HUDEP-2 (cell line): ENCODE measurements around the gene ZFR.
A peak's percentile ranks its signal among the peaks of the same experiment; 100 is the strongest.
"Not testable (repeated sequence)": the region's sequence is repeated elsewhere in the genome, so short reads cannot be mapped to it uniquely, and the experiment has no call there.

Source experiments
- DNase-seq, 76 experiments: peaks; one replicate each; lab custom pipeline; 2025; ENCODE audit not compliant: unreplicated experiment in 76 of 76; lab: John Stamatoyannopoulos, UW

Gene ZFR

GRCh38 chr5:32367271-32367670 lies 77.3 kb downstream of the ZFR start:
- not testable (repeated sequence) for DNase-seq

DNA sequence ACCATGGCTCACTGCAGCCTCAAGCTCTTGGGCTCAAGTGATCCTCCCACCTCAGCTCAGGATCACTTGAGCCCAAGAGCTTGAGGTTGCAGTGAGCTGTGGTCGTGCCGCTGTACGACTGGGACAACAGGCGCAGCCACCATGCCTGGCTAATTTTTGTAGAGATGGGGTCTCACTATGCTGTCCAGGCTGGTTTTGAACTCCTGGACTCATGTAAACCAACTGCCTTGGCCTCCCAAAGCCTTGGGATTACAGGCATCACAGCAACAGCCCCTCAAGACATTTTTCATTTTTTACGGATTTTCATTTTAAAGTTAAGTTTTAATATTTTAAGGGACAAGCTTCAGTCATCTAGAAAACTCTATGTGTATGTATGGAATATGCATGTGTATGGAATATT lies 78.9 kb downstream of the ZFR start:
- DNase-seq = no peak

GRCh38 chr5:32363030-32363429 lies 81.5 kb downstream of the ZFR start:
- DNase-seq = no peak

DNA sequence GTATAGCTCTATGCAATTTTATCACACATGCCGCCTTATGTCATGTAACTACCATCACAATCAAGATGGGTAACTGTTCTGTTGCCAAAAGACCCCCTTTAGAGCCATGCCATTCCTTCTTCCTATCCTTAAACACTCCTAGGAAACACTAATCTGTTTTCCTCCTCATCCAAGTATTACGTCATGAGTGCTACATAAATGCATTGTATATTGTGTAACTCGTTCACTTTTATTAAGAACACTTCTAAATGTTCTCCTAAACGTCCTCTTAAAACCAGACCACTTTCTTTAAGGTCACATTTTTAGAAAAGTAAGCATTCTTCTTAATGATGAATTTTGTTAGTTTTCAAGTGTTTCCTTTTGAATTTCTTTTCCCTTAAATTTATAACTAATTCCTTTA lies 82.0 kb downstream of the ZFR start:
- DNase-seq = no peak

GRCh38 chr5:32360906-32361305 lies 83.6 kb downstream of the ZFR start:
- DNase-seq = no peak

DNA sequence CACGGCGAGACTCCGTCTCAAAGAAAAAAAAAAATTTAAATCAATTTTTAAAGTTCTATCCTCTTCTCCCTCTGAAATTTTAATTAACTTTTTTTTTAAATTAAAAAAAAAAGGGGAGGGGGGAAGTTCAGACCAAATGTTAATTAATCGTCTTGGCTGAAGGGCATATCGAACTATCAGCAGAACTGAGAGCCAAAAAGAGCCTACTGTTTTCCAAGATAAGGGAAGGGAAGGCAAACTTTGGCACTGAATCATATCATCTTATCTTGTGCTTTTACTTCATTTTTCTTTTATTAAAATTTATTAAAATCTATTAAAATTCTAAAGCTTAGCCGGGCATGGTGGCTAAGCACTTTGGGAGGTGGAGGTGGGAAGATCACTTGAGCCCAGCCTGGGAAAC lies 85.9 kb downstream of the ZFR start:
- peak in 25 of 76 experiments; percentile 3 to 62 (median 26) for DNase-seq

DNA sequence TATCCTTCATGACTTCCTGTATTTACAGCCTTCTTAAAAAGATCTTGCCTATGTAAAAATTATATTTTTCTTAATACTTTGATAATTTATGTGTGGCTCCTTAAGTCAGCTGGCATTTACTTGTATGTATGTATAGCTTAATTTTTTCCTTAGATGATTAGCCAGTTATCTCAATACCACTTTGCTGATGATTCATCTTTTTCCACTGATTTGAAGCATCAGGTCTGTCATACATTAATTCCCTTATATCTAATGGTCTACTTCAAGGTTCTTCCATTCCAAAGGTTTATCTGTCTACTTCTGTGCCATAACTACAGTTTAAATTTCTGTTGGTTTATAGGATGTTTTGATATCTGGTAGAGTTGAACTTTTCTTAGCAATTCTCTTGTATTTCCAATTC lies 86.9 kb downstream of the ZFR start:
- DNase-seq = peak in 7 of 76 experiments; percentile 4 to 45 (median 18)

DNA sequence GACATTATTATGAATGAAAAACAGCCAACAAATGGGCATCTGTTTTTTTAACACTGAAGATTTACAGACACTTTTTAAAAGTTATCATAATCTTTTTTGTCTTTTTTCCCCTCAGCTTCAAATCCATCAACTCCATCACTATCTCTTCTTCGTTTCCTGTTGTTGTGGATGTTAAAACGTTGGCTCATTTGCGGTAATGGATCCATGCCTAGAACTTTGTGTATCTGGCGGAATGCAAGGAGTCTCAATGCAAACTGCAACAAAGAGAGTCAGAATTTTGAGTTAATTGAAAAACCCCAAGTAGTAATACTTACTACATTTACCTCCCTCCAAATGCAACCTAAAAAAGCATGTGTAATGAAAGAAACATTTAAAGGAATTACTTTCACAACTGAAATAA lies 88.9 kb downstream of the ZFR start:
- no peak for DNase-seq

GRCh38 chr5:32353420-32353819 lies 91.1 kb downstream of the ZFR start:
- no peak for DNase-seq

DNA sequence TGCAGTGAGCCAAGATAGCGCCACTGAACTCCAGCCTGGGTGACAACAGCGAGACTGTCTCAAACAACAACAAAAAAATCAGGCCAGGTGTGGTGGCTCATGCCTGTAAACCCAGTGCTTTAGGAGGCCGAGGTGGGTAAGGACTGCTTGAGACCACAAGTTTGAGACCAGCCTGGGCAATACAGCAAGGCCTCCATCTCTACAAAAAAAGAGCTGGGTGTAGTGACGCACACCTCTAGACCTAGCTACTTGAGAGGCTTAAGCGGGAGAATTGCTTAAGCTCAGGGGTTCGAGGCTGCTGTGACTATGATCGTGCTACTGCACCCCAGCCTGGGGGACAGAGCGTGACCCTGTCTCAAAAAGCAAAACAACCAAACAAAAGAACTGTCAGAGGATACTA lies 91.9 kb downstream of the ZFR start:
- DNase-seq = no peak

DNA sequence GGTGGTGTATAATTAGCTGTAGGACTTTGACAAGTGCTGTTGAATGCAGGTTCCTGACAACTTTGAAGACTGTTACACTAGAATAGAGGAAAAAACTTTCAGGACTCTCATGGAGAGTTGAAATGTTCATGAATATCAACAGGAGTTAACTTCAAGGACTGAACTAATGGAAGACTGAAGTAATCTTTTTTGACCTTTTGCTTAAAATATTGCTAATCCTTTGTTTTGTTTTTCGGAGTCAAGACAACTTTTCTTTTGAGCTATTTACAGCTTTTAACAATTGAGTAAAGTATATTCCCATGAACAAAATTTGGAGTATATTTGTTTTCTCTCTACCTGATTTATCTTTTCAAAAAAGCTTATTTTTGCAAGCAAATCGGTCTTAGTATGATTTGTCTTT lies 97.7 kb downstream of the ZFR start:
- no peak for DNase-seq

DNA sequence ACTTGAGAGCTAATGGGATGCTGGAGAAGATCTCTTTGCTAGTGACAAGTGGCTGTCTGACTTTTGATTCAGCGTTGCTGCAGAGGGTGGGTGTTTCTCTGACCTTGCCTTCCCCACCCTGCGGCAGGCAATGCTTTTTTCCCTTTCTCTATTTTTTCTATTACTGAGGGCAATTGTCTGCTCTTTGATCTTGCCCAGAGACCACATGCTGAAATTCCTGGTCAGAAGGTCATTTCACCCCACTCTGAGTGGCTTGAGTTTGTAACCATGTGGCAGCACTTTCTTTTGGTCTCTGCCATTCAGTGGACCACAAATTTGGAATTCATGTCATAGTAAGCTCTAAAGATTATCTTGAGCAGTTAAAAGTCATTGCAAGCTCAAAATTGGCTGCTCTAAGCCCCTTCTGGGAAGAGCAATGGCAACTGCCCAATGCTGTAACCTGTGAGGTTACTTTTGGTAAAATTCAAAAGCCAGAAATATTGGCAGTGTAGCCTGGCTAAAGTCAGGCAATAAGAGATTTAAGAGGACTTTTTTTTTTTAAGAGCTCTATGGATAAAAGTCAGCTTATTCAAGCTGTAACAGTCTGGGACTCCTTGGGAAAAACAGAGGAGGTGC lies 101.4 kb downstream of the ZFR start:
- DNase-seq = no peak

- DNase-seq = no peak
Measured at GRCh38 chr5:32342656-32343055, 101.9 kb downstream of the ZFR start.

DNA sequence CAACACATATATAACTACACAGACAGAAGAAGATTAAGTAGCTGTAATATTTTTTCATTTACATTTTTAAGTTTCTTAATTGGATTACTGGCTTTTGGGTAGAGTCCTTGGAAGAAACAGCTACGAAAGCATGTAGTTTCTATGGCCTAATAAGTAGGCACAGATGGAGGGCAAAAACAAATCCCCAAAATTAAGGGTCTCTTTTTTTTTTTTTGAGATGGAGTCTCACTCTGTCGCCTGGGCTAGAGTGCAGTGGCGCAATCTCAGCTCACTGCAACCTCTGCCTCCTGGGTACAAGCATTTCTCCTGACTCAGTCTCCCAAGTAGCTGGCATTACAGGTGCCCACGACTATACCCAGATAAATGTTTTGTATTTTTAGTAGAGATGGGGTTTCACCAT lies 104.7 kb downstream of the ZFR start:
- no peak for DNase-seq

DNA sequence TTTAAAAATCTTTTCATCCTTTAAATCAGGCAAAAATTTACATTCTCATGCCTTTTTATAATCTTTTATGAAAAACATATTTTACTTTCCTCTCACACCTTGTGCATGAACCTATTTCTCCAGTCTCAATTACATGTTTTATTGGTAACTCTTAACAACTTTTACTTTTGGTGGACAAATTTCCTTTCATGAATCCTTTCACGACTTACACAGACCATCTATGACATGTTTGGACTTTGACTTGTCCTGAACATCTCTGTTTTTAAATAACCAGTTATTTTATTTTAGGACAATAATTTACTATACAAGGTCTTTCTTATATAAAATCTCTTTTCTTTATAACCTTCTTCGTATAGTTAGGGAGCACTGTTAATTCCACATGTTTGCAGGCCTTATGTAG lies 105.3 kb downstream of the ZFR start:
- peak in 3 of 76 experiments; percentile 6 to 32 (median 8) for DNase-seq

GRCh38 chr5:32332966-32333365 lies 111.6 kb downstream of the ZFR start:
- DNase-seq = no peak

DNA sequence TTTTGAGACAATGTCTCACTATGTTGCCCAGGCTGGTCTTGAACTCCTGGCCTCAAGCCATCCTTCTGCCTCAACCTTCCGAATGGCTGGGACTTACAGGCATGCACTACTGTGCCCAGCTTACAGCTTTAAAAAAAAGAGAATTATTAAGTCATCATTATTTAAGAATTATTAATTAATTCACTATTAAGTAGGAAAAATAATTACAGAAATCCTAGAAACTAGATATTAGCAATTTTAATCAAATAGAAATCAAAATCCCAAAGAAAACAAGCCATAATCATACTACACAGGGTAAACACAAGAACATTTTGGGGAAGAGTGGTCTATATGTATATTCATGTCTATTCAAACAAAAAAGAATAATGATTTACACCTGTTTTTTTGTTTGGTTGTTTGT lies 112.2 kb downstream of the ZFR start:
- DNase-seq = no peak

GRCh38 chr5:32331935-32332274 lies 112.6 kb downstream of the ZFR start:
- no peak for DNase-seq

DNA sequence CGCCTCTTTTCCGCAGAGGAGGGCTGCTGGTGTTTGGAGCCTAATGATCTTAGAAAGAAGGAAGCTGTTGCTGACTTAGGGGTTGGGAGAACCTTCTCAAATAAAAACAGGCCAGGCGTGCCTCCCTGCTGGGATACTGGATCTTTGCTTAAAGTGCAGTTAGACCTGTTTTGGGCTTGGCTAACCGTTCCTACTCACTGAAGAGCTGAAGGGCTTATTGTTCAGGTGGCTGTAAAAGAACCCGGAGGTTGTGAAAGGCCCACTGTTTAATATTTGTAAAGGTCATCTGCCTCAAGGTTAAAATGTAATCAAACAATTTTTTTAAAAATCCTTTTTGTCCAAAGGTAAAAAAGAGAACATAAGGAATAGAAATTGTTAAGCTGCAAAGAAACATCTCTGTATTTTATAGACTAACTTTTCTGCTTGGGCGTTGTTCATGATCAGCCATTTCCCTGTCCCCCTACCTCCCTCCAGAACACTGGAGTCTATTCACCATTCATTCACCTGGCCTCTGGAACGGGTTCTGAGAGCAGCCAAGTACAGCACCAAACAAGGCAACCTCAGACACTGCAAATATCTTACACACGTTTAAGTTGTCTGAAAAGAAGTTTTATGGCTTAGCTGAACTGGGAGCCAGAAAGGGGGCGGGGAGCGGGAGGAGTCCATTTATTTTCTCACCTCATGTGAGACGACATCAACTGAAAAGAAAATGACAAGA lies 113.2 kb downstream of the ZFR start:
- no peak for DNase-seq

GRCh38 chr5:32330126-32330971 lies 114.2 kb downstream of the ZFR start:
- DNase-seq = no peak

DNA sequence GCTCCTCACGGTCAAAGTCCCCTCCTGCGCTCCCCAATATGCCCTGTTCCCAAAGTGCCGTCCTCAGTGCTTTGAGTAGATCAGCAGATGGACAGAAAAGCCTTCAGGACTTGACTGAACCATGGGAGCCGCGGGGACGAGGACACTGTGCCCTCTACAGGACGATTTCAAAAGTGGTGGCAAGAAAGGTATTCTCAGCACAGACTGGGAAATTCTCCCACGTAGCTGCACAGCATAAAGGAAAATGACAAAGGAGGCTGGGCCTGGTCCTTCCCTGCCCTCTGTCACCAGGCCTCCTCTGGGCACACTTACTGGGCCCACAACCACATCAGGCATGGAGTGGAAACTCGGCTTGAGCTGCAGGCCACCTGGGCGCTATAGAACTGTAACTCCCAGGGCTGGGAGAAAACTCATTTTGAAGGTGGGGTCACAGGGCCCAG lies 115.1 kb downstream of the ZFR start:
- DNase-seq = peak in 69 of 76 experiments; percentile 5 to 75 (median 44)
